ENCODE results near the gene LRRC74A.

LRRC74A gene

DNA sequence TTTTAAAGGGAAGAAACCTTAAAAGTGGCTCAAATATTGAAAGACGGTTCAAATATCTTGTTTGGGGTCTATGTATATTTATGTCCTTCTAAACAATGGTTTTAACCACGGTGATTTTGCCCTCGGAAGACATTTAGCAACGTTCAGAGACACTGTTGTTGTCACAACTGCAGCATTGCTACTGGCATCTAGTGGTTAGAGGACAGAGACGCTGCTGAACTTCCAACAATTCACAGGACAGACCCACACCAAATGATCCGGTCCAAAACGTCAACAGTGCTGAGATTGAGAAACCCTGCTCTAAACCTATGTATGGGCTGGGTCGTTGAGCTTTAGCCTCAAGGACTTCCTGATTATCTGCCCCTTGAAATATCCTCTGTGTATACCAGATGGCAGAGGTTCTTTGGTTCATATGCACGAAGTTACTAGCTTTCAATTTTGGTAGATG is 15.2 kb upstream of the LRRC74A start:
- DNase-seq (ENCODE audit: low spot score), result peak; percentile 33

DNA sequence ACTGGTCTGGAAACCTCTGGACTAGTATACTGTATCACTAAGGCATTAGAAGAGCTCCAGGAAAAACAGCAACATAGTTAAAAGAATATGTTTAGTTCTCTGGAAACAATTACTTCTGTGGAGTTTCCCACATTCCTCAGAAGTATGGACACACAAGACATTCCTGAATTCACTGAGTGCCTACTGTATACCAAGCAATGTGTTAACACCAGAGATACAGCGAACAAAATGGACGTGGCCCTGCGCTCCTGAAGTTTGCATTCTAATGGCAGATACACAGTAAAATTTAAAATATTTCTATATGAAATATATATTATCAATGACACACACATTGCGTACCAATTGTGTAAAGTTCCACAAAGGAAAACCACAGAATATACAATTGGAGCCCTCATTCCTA is 14.6 kb upstream of the LRRC74A start:
- DNase-seq (ENCODE audit: low spot score), result no peak

DNA sequence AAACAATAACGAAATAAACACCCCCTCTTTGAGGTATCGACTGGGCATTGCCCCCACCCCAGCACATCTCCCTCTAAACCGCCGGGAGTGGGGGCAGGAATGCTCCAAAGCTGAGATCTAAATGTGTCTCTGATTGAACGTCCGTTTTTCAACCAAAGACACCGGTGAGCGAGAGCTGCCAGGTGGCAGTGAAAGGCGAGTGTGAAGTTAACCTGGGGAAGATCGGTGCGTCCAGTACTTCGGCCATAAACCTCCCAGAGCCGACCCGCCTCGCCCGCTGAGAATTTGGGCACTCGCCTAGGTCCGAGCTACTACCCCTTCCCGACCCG is 14.2 kb upstream of the LRRC74A start:
- DNase-seq (ENCODE audit: low spot score), result no peak

DNA sequence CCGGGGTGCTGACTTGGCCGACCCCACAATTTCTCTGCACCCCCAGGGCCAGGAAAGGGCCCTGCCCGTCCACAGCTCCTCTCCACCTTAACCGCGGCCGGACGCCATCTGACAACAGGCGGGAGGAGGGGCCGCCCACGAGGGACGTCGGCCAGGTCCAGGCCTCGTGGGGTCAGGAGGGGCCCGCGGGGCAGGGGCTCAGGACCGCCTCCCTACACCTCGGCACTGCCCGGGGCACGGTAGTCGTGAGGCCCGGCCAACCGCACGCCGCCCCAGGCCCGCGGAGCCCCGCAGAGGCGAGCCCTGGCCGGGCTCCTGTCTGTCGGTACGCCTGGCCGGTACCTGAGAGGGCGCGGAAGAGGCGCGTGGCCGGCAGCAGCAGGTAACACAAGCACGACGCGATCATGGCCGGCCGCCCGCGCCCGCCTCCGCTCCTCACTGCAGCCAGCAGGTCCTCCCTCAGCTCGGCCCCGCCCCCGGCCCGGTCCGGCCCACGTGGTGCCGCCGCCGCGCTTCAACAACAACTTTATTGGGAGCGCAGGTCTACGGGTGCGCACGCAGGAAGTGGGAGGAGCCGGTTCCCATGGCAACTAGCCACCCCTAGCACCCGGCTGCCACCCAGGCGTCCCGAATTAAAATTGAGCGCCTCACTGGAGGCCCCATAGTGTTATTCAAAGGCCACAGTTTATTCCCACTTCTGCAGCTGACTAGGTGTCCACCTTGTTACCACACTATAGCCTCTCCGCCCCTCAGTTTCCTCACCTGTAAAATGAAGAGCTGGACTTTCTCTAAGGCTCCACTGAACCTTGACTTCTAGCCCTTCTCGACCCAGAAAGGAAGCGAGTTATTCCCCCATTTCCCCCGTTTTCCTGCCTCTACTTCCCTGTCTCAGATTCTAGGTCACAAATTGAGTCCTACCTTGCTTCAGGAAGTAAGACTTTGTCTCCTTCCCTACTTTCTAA is 13.5 kb upstream of the LRRC74A start, which contains the start of gene ANGEL1:
Gene ANGEL1, minus strand, starts transcription at position 461 of the 962 bp plus-strand sequence. Its CDS starts 55 bp downstream, at position 406.
- peak; percentile 97 for DNase-seq (ENCODE audit: low spot score)

DNA sequence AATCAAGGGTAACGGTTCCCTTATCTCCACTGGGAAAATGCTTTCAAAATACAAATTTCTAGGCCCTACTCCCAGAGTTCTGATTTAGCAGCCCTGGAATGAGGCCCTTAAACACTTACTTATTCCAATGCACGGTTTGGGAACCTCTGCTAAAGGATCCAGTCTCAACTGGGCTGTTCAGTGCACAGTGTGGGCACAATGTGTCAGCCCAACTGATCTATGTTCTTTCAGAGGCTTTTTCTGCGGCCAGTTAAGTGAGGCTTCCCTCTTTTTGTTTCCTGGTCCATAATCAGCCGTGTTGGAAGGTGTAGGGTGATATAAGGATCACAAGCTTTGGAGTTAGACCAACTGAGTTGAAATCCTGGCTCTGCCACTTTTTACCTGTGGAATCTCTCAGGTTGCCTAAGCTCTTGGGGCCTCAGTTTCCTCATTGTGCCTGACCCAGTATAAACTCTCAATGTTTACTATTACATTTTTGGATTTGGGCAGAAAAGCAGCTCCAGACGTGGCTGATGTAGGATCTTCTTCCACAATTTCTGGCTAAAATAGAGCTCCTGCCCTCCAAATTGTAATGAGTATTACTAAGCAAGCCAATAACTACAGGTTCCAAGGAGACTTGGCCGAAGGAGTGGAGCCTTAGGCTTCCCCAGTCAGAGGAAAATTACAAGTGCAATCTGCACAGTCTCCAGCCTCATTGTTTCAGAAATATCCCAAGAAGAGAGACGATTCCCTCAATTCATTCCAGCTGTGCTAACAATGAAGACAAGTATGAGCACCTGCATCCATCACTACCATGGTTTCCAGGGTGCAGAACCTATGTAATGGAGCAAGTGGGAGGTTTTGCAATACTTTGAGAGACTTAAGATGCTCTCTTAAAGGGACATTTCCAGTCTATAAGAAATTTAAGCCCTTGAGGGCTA is 11.2 kb upstream of the LRRC74A start:
- no peak for DNase-seq (ENCODE audit: low spot score)

DNA sequence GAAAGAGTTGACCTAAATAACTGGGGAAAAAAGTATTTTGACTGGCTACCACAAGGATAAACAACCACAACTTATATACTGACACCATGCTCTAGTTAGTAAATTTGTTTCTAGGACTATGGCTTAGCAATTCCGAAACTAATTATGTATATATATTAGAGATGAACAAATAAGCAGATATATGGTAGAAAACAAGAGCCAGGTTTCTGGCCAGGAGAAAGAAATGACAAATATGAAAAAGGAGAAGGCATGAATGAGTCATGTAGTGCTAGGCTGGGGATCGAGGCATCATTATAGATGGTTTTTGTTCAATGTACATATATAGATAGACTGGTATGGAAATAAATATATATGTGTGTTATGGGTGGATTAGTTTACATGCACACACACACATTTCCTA is 5.5 kb upstream of the LRRC74A start:
- DNase-seq (ENCODE audit: low spot score), result no peak

DNA sequence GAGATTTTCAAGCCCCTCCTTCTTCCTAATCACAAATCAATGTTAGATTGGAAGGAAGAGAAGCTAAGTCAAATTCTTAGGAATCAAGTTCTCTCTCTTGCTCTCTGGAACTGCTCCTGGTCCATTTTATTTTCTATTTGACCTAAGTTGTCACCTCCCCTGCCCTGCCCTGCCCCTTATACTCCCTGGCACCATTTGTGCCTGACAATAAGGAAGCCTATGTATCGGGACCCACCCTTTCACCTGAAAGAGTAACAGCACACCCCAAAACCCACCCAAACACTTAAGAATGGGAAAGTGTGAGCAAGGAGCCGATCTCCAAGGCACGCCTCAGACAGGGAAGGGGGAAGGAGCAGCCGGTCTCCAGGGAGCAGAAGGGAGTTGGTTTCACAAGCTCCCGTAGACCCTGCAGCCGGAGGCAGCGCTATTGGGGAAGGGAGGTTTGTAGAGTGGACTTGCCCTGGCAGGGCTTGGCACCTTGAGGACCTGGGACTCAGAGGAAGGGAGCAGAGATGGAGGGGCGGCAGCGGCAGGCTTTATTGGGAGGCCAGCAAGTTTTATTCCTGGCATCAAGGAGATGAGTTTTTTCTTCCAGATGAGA is 1.6 kb downstream of the LRRC74A start:
- DNase-seq (ENCODE audit: low spot score), result no peak

DNA sequence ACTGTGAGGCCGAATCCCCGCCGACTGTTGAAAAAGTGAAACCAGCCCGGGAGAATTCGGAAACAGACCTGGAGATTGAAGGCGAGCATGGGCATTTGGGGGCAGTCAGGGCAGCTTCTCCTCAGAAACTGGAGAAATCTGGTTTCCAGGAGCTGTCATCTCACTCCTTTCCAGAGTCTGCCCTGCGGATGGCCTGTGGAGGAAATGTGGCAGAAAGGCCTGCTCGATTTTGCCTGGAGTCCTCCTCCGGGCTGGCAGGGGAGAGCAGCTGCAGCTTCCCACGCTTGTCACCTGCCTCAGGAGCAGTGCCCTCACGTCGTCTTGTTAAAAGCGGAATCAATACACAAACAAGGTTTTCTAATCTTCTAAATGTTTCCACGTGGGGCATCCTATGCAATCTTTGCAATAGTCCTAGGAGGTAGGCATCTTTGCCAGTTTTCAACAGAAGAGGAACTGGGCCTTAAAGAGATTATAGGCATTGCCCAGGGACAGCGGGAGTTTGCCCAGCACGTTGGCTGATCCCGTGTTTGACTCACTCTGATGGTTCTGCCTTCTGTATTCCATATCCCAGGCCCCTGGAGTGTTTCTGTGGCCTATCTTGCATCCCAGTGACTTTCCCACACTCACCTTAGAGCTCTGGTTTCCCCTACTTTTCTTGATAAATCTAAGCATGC is 2.3 kb downstream of the LRRC74A start:
- DNase-seq (ENCODE audit: low spot score), result no peak

DNA sequence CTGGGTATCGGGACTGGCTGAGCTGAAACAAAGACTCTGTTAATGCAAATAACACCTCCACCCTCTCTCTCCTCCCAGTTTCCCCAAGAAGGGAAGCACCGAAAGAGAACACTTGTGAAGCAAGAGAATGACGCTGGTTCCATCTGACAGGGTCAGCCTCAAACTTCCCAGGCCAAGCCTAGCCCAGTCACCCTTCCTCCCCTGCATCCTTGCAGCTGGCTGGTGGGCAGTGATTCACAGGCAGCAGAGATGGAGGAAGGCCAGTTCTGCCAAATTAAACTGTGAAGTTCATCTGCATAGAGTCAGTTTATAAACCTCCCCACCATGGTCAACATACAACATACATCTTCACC is 2.8 kb downstream of the LRRC74A start:
- DNase-seq (ENCODE audit: low spot score), result no peak

DNA sequence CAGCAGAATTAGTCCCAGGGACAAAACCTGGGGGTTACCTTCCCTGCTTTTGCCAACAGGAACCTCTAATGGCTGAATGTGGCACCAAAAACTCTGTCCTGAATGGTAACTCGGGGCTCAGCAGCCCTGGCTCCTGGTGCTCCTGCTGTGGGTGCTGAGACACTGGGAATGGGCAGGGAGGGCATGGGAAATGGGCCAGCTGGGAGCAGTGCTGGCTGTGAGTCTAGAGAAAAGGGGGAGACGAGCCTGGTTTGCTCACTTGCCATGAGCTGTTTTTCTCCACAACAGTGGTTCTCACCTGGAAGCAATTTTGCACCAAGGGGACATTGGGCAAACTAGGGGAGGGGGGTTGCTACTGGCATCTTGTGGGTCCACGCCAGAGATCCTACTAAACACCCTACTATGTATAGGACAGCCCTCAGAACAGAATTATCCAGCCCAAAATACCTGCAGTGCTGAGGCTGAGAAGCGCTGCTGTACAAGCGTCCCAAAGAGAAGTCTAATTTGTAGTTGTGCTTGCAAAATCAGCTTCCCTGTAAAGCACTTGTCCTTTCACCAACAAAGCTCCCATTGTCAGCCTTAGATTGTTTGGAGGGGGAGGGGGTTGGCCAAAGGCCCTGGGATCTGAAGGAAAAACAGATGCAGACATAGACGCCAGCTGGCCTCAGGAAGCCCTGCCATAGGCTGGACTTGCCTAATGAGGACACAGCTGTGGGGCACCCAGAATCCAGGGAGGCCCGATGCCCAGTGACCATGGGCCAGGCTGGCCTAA is 3.6 kb downstream of the LRRC74A start:
- DNase-seq (ENCODE audit: low spot score), result no peak

DNA sequence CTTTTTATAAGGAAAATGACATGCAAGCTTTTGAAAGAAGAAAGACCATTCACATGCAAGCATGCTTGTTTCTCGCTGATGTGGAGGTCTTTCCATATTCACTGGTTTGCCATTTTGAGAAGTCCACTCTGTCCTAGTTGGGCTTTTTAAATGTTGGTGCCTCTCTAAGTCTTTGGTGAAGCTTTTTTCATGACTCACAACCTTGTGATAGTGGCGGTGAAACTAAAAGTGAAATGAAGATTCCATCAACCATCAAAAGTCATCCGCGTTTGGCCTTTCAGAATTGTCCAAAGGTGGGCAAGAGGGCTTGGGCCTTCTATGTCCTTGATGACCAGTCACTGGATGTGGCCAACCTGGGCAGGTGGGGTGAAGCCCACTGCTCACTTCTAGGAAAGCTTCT is 4.3 kb downstream of the LRRC74A start:
- DNase-seq (ENCODE audit: low spot score), result no peak

DNA sequence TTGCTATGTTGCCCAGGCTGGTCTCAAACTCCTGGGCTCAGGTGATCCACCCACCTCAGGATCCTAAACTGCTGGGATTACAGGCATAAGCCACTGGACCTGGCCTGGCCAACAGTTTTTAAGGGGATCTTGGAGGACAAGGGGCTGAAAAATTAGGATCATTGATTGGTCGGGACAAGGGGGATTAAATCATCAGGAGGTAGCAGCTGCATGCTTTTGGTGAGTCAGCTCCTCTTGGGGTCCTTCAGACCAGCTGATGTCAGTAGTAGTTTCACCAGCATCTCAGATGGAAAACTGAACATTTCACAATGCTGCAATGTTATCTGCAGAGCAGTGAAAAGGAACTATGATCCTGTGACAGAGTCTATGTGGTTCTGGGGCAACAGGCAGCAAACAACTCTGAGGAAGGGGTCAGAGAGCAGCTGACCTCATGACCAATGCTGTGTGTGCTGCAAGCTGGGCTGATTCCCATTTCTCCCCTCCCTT is 6.3 kb downstream of the LRRC74A start:
- no peak for DNase-seq (ENCODE audit: low spot score)

DNA sequence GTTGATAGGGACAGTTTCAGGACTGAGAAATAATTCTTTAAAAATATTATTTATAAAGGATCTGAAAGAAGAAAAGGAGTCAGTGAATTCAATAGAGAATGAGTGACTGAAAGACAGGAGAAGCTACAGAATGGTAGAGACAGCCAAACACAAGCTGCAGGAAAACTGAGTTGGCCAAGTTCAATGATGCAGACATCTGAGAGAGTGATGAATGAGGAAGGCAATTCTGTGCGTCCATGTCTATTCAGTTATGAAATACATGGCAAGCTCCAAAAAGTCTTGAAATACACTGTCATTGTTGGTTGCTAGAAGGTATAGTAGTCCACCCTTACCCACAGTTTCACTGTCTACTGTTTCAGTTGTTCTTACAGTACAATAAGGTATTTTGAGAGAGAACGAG is 6.8 kb downstream of the LRRC74A start:
- no peak for DNase-seq (ENCODE audit: low spot score)

DNA sequence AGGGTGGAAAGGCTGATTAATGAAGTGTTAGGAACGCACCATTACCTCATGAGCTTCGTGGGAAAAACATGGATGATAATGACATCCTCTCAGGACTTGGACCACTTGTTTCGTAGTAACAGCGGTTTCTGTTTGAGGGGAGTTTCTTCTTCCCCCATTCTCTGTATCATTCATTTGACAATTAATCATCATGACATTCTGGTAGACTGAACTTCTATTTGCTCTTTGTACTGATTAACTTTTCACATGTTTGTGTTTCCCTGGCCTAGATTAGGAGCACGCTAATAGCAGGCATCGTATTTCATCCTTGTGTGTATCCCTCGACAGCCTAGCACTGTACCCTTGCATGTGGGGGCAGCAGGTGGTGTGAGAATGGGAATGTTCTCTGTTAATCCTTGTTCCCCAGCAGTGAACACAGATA is 8.0 kb downstream of the LRRC74A start:
- DNase-seq (ENCODE audit: low spot score), result no peak

DNA sequence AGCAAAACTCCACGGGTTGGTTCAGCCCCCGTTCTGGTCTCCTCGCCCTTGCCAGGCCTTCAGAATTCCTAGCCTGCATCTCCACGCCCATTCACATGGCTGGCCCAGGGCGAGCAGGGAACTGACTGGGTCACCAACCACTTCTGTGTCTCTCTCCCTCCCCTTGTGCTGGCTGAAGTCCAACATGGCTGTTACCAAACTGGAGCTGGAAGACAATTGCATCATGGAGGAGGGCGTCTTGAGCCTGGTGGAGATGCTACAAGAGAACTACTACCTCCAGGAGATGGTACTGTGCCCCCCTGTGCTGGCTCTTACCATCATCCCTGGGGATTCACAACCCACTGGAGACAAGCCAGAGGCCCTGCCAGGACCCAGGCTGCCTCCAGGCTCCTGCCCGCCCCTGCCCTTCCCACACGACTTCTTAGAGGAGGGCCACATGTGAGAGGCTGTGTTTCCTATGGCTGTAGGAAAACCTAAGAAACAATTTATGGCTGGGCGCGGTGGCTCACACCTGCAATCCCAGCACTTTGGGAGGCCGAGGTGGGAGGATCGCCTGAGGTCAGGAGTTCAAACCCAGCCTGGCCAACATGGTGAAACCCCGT is 9.9 kb downstream of the LRRC74A start:
- no peak for DNase-seq (ENCODE audit: low spot score)

DNA sequence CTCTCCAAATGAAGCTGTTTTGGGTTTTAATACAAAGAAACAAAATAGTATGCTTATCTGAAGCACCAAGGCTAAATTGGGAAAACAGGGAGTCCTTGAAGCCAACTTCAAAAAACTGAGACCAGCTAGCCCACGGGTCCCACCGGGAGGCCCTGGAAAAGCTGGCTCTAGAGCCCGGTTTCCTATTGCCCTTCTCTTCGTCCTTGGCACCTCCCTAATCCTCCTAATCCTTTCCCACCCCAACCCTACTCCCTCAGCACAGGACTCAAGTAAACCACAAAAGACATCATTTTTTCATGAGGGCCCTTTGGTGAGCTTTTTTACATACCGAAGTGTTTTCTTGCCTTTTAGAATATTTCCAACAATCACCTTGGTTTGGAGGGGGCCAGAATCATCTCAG is 11.3 kb downstream of the LRRC74A start:
- no peak for DNase-seq (ENCODE audit: low spot score)

DNA sequence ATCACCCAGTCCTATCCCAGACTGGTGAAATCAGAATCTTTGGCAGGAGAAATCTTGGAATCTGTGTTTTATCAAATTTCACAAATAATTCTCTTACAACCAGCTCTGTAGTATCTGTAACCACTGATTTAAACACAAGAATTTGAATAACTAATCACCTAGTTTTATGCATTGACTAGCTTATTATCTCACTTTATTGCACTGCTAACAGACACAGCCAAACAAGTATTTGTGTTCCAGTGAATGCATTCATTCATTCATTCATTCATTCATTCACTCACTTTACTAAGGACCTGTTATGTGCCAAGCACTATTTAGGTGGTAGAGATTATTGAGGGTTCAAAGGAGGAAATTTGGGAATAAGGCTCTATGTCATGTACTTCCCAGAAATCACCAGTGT is 16.2 kb downstream of the LRRC74A start:
- no peak for DNase-seq (ENCODE audit: low spot score)

DNA sequence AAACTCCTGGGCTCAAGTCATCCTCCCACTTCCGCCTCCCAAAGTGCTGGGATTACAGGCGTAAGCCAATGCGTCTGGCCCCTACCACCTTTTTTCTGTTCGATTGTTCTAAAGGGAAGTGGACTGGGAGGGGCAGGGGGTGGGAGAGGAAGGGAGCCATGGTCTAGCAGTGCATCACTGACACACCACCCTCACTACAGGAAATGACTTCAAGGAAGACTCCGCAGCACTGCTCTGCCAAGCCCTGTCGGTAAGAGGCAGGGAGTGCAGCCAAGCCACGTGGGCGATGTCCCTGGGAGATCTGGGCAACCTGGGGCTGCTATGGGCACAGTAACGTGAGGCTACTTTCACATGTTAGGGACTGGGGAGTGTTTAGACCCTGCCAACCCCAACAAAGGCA is 18.0 kb downstream of the LRRC74A start:
- DNase-seq (ENCODE audit: low spot score), result peak; percentile 50

DNA sequence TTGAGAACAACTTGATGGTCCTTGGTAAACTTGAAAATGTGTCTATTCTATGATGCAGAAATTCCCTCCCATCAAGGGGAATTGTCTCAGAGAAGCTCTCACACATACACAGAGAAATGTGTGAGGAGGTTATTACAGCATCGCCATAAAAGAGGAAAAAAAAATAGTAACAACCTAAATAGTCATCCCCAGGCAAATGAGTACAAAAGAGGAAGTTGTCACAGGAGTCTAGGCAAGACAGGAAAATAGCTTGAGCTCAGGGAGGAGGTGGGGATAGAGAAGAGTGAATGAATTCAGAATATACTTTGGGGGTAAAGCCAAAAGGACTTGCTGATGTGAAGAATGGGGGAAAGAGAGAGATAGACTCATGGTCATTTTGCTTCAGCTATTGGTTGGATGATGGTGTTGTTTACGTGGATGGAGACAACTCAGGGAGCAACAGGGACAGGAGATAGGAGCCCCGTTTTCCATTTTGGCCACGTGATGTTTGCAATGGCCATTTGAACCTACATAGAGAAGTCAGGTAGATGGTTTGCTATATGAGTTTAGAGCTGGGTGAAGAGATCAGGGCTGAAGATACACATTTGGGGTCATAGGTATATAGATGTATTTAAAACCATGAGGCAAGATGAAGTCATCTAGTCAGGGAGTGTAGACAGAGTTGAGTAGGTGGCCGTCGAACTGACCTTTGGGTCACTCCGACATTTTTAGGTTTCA is 20.3 kb downstream of the LRRC74A start:
- DNase-seq (ENCODE audit: low spot score), result no peak

DNA sequence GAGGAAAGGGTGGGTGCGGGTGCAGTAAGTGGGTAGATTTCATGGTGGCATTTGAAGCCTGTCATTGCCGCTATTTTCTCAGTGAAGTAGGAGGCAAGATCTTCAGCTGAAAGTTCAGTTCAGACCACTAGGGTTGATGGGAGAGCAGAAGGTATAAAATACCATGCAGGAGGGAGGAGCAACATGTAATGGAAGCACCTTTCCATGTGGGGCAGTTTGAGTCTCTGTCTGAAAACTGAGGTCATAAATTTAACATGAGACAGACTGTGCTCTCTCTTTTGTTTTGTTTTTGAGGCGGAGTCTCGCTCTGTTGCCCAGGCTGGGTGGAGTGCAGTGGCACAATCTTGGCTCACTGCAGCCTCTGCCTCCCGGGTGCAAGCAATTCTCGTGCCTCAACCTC is 22.7 kb downstream of the LRRC74A start:
- DNase-seq (ENCODE audit: low spot score), result no peak

Data from CD4-positive, alpha-beta T cell treated with Interleukin-15 for 4 hours (primary cell).